Stimulated activated CD4-positive, alpha-beta T cell treated with anti-CD3 and anti-CD28 coated beads, Interleukin-15, amount 100 ng/mL, for 48 hours (primary cell): ENCODE data around the gene RFC1.
"Not testable (repeated sequence)": the region's sequence is repeated elsewhere in the genome, so short reads cannot be mapped to it uniquely, and the experiment has no call there.

Experiments used
- DNase-seq, 2 donors: peaks; one replicate each; pipeline ENCODE4 v3.0.0-alpha.2; 2020; ENCODE audit warnings: low read depth in 2 of 2

RFC1 gene

GRCh38 chr4:39305912-39306677 is 60.1 kb downstream of the RFC1 start:
- DNase-seq = no peak

- DNase-seq = no peak
These were observed 61.5 kb downstream of the RFC1 start for GRCh38 chr4:39304651-39305050.

GRCh38 chr4:39303871-39304270 is 62.3 kb downstream of the RFC1 start:
- DNase-seq = no peak

- DNase-seq = no peak
These were observed 63.3 kb downstream of the RFC1 start for GRCh38 chr4:39302901-39303300.

- no peak for DNase-seq
These were observed 70.4 kb downstream of the RFC1 start for GRCh38 chr4:39295784-39296183.

- not testable (repeated sequence) for DNase-seq
These were observed 73.7 kb downstream of the RFC1 start for GRCh38 chr4:39292433-39292832.

- DNase-seq = no peak
These were observed 74.5 kb downstream of the RFC1 start for GRCh38 chr4:39291686-39292085.

DNA sequence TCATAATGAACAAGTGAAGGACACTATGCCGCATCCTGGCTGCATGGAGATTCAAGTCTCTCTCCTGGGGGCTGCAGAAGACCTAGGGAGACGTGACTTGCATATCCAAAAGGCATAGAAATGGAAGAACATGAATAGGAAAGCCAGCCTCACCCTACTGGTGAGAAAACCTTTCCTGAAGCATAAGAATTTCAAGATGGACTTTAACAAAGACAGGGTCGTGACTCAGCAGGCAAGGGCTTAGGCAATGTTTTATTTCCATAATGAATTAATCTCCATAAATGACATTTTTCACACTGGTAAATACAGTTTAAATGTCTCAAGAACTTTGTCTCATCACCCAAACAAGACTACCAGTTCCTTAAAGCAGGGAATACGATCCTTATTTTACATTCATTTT is 78.9 kb downstream of the RFC1 start:
- DNase-seq = no peak

- DNase-seq = no peak
These were observed 79.9 kb downstream of the RFC1 start for GRCh38 chr4:39286263-39286662.

DNA sequence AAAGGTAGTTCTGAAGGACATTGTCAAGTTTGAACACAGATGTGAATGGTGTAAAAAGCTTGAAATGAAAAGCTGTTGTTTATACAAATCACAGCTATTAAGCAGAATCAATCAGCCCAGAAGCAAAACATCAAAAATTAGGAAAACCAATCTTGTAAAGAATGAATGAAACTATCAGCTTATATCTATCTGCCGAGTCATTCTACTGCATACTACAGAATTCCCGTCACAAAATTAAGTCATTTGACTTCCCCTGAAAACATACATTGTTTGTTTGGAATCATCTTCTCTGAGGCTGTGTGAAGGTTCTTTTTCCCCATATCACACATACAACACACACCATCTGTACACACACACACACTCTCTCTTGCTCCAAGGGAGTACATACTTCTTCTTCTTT is 80.3 kb downstream of the RFC1 start:
- DNase-seq = no peak

- no peak for DNase-seq
These were observed 80.9 kb downstream of the RFC1 start for GRCh38 chr4:39285111-39285795.

DNA sequence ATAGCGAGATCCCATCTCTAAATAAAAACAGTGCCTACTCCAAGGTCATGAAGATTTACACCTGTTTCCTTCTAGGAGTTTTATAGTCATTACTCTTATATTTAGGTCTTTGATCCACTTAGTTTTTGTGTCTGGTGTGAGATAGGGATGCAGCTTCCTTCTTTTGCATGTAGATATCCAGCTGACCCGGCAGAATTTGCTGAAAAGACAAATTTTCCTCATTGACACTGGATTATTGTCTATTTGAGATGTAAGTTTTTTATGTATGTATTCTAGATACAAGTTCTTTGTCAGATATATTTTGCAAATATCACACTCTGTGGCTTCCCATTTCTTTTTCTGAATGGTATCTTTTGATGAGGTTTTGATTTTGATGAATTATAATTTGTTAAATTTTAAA is 85.4 kb downstream of the RFC1 start:
- DNase-seq = no peak

DNA sequence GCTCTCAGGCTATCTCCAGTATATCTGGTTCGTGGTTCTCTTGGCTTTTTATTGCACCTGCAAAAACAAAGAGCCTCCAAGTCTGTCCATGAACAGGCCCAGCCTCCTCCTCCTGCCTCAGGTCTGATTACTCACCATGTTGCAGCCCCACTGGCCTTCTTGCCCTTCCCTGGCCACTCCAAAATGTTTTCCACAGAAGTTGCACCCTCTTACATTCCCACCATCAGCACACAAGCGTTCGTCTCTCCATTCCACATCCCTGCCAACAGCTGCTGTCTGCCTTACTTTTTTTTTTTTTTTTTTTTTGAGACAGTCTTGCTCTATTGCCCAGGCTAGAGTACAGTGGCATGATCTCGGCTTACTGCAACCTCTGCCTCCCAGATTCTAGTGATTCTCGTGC is 86.7 kb downstream of the RFC1 start:
- no peak for DNase-seq

DNA sequence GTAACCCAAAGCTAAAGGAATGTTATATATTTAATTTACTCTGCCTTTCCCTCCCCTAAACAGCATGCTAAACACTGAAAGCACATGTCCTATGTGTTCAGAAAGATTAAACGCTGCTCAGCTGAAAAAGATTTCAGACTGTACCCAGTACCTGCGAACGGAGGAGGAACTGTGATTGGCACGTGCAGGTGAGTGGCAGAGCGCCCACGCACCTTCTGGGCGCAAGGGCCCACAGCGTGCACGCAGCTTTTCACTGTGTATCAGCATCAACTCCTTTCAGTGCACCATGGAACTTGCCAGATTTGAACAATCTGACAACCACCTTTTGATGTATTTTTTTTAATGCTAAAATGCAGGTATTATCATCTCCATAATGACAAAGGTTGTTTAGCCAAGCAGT is 87.7 kb downstream of the RFC1 start:
- DNase-seq = no peak

DNA sequence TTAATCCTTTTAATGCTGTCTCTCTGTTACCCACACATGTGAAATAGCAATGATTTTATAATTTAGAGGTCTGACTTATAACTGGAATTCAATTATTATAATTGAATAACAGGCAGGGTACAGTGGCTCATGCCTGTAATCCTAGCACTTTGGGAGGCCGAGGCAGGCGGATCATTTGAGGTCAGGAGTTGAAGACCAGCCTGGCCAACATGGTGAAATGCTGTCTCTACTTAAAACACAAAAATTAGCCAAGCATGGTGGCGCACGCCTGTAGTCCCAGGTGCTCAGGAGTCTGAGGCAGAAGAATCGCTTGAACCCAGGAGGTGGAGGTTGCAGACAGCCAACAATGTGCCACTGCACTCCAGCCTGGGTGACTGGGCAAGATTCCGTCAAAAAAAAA is 88.5 kb downstream of the RFC1 start:
- DNase-seq = not testable (repeated sequence)

- DNase-seq = no peak
These were observed 91.7 kb downstream of the RFC1 start for GRCh38 chr4:39274503-39274902.

DNA sequence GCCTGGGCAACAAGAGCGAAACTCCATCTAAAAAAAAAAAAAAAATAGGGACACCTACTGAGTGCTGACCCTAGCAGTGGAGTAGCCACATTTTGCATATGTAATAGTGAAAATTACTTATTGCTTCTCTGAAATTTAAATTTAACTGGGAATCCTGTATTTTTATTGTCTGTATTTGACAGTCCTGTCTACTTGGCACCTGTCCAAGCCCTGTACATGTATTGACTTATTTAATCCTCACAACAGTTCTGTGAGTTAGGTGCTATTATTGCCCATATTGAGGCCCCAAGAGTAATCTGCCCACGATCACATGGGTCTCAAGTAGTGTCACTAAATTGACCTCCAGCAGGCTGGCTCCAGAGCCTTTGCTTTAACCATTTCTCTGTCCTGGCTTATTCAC is 102.3 kb downstream of the RFC1 start:
- no peak for DNase-seq

DNA sequence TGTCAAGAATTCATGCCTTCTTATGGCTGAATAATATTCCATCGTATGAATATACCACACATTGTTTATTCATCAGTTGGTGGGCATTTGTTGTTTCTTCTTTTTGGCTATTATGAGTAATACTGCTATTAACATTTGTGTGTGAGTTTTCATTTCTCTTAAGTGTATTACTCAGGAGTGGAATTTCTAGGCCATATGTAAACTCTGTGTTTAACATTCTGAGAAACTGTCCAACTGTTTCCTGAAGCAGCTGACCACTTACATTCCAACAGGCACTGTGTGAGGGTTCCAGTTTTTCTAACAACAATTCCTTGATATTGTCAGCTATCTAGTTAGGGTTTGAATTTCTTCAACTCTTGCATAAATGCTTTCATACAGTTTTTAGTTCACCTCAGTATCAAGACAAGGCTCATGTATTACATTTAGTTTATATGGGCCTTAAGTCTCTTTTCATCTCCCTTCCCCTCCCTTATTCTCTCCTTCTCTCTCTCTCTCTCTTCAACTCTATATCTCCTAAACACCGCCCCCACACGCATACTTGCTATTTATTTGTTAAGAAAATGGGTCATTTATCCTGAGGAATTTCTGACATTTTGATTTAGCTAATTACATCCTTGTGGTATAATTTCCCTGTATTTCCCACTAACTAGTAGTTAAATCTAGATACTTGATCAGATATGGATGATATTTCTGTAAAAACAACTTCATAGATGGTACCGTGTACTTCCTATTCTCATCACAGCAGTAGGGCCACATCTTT is 106.4 kb downstream of the RFC1 start:
- no peak for DNase-seq

DNA sequence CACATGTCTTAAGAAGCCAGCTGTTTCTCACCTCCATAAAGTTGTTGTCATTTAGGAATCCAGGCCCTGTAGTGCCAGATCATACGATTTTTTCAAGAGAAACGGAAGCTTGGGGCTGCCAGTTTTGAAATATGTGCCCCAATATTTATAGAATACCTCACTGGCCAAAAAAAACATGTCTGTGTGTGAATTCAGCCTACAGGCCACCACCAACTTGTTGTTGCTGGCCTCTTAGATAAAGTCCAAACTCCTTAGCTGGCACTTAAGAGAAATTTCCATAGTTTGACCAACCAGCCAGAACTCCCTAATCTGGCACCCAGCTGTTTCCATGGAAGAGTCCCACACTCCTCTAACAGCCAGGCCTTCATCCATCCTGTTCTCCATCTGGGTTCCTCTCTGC is 109.7 kb downstream of the RFC1 start:
- no peak for DNase-seq

DNA sequence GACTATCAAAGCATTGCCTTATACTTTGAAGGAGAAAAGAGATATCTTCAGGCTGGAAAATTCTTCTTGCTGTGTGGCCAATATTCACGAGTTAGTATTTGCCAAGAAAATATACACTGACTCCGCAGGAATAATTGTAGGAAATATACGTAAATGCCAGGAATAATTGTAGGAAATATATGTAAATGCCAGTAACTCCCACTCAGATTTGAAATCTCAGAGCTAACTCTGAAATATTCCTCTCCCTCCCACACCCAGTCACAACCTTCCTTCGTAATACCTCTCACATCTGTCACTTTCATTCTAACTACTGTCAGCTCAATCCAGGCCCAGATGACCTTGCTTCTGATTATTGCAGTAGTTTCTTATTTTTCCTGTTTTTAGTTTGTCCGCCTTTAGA is 110.3 kb downstream of the RFC1 start:
- DNase-seq = no peak

- no peak for DNase-seq
These were observed 110.9 kb downstream of the RFC1 start for GRCh38 chr4:39255266-39255665.

DNA sequence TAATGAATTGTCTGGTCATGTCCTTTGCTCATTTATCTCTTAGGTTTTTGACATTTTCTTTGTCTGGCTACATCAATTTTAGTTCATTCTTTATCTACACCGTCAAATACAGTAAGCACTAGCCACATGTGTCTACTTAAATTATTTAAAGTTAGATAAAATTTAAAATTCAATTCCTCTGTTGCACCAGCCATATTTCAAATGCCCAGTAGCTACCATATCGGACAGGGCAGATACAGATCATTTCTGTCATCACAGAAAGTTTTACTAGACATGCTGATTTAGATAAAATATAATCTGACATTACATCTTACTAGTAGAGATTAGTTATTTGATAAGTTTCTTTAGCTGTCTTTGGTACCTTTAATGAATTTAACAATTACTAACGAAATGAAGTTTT is 122.7 kb downstream of the RFC1 start:
- no peak for DNase-seq
